Gastroesophageal sphincter (tissue), 4 donors: ENCODE data around the gene AFF2. TPM values are rescaled to one million over a fixed set of nuclear protein-coding genes. Genes with fewer than 3 reads are reported as not detected.

Experiments used
- ATAC-seq: fragments of 150-250 bp; one replicate; pipeline ENCODE4 v1.9.1; 2016; ENCODE audit warnings: mild to moderate bottlenecking, moderate library complexity
- H3K27ac ChIP-seq, 4 donors: fragments of 200-600 bp; sonication (generic) in 3 of 4; 1 replicate in 3 of 4; 2 replicates in 1 of 4; pipeline ENCODE4 v1.5.1; 2016 to 2019
- H3K27me3 ChIP-seq: fragments of 200-600 bp; sonication (generic); one replicate; pipeline ENCODE4 v1.5.1; 2019
- H3K36me3 ChIP-seq, 2 donors: fragments of 200-600 bp; sonication (generic); one replicate each; pipeline ENCODE4 v1.5.1; 2019; ENCODE audit warnings: control low read depth in 1 of 2
- H3K4me1 ChIP-seq, 3 donors: fragments of 200-600 bp; sonication (generic); 1 replicate in 2 of 3; 2 replicates in 1 of 3; pipeline ENCODE4 v1.5.1; 2016 to 2019; ENCODE audit warnings: control low read depth in 2 of 3
- H3K4me3 ChIP-seq, 2 donors: fragments of 200-600 bp; sonication (generic); one replicate each; pipeline ENCODE4 v1.5.1; 2019; ENCODE audit warnings: mild to moderate bottlenecking in 1 of 2, moderate library complexity in 1 of 2
- H3K9me3 ChIP-seq, 3 donors: fragments of 200-600 bp; sonication (generic); one replicate each; pipeline ENCODE4 v1.5.1; 2017 to 2019; ENCODE audit warnings: control low read depth in 2 of 3
- CTCF ChIP-seq, 4 experiments: fragments of 200-600 bp in 2 of 4; fragments of 450-650 bp in 2 of 4; sonication (generic) in 1 of 4; IDR thresholded peaks; one replicate each; pipeline ENCODE4 v1.5.1; 2017 to 2019; ENCODE audit warnings: antibody characterized with exemption in 4 of 4, mild to moderate bottlenecking in 2 of 4, moderate library complexity in 2 of 4
- EP300 ChIP-seq: sonication (generic); formaldehyde crosslinking; IDR thresholded peaks from one replicate; pipeline ENCODE4 v1.6.1; 2017; ENCODE audit warnings: antibody characterized with exemption, mild to moderate bottlenecking
- POLR2A ChIP-seq, 2 donors: fragments of 450-650 bp; IDR thresholded peaks; one replicate each; pipeline ENCODE4 v1.6.1; 2017; ENCODE audit warnings: antibody characterized with exemption in 2 of 2, mild to moderate bottlenecking in 2 of 2, moderate library complexity in 1 of 2
- POLR2AphosphoS5 ChIP-seq: sonication (generic); formaldehyde crosslinking; IDR thresholded peaks from one replicate; pipeline ENCODE4 v1.6.1; 2017; ENCODE audit warnings: antibody characterized with exemption
- WGBS, 2 donors: methylation state at CpG; one replicate each; pipeline ENCODE4 v1.1.5; 2018; ENCODE audit warnings: low coverage in 1 of 2; 5-methylcytosine and 5-hydroxymethylcytosine counted together
- total RNA-seq, 4 donors: library from RNA; depleted of rRNA; stranded (reverse); fragments of >200 nt; gene quantifications; one replicate each; pipeline ENCODE4 v1.1.0, GENCODE V29; 2016

The AFF2 gene
- total RNA-seq, 4 donors from 2014 or later: 1.6 to 6.1 (median 3.6) TPM

- Histone ChIP-seq H3K4me1 (no peaks in the 10 kb centered on the region), H3K27me3 (no peaks in the 10 kb centered on the region), H3K27ac (no peak overlapping the region), H3K9me3 (peaks cover 0 to 9% (median 0%) of the 10 kb centered on the region in 3 donors), H3K4me3 (no peak overlapping the region), H3K36me3 (no peaks in the 10 kb centered on the region)
- no peak for TF ChIP-seq POLR2A (IDR thresholded peaks at IDR 0.05)
- no peak for TF ChIP-seq CTCF (IDR thresholded peaks at IDR 0.05)
- no peak for TF ChIP-seq EP300
- no peak for TF ChIP-seq POLR2AphosphoS5
- ATAC-seq: no peak
- WGBS, 2 donors: 60 to 77% methylated on average over 2 of the region's 2 CpGs
Measured at GRCh38 chrX:149022485-149022884, 522.1 kb downstream of the AFF2 start.

DNA sequence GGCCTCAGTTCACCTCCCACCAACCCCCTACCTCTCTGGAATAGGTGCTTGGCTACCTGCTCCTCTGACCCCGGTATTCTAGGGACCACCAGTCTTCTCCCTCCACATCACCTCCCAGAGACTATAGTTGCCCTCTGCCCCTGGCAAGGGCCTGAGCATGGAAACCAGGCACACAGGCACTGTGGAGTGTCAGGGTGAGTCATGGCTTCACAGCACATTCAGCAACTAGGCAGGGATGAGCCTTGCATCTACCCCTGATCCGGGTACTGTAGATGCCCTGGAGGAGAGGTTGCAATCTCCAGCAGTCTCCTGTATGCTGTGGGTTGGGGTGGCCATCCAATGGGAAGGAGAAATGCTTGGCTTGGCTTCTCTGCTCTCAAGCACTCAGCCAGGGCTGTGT, 532.0 kb downstream of the AFF2 start:
- H3K4me3 ChIP-seq: no peak overlapping the region
- ATAC-seq: no peak
- no peak overlapping the region for H3K27ac ChIP-seq
- no peaks in the 10 kb centered on the region for H3K36me3 ChIP-seq
- H3K27me3 ChIP-seq: no peaks in the 10 kb centered on the region
- H3K4me1 ChIP-seq: no peaks in the 10 kb centered on the region
- no peaks in the 10 kb centered on the region for H3K9me3 ChIP-seq
- TF ChIP-seq EP300 (no peak), POLR2A (IDR thresholded peaks at IDR 0.05) (no peak), CTCF (IDR thresholded peaks at IDR 0.05) (no peak), POLR2AphosphoS5 (no peak)
- no CpG with 5 or more reads among the region's 2 CpGs for WGBS, 2 donors

DNA sequence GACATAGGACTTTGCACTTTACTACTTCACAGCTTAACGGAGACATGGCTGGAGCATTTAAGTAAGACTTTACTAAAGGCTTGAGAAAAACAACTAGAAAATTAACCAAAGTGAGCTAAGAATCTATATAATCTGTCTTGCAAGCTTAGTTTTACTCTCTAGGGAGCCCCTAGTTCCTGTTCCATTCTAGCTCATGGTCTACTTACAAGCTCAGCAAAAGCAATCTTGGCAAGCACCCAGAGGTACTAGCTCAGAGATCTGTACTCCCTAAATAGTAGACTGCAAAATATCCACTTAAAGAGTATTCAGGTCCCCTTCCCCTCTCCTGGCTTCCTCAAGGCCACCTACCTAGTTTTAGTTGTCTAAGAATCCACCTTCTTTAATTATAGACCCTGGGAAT, 535.7 kb downstream of the AFF2 start:
- TF ChIP-seq CTCF (IDR thresholded peaks at IDR 0.05) (no peak), EP300 (no peak), POLR2A (IDR thresholded peaks at IDR 0.05) (no peak), POLR2AphosphoS5 (no peak)
- H3K27ac ChIP-seq: no peak overlapping the region
- no peak overlapping the region for H3K4me3 ChIP-seq
- no peaks in the 10 kb centered on the region for H3K36me3 ChIP-seq
- ATAC-seq: no peak
- WGBS, 2 donors: 60 to 100% methylated on average over 1 of the region's 1 CpG
- no peaks in the 10 kb centered on the region for H3K4me1 ChIP-seq
- no peaks in the 10 kb centered on the region for H3K9me3 ChIP-seq
- H3K27me3 ChIP-seq: no peaks in the 10 kb centered on the region

DNA sequence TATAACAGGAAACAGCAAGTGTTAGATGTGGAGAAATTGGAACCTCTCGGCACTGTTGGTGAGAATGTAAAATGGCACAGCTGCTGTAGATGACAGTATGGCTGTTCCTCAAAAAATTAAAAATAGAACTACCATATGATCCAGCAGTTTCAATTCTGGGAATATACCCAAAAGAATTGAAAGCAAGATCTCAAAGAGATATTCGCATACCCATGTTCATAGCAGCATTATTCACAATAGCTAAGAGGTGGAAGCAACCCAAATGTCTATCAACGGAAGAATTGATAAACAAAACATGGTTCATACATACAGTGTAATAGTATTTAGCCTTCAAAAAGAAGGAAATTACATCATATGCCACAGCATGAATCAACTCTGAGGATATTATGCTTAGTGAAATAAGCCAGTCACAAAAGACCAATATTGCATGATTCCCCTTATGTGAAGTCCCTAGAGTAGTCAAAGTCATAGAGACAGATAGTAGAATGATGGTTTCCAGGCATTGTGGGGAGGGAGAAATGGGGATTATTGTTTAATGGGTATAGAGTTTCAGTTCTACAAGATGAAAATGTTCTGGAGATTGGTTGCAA, 537.0 kb downstream of the AFF2 start:
- ATAC-seq: no peak
- Histone ChIP-seq H3K4me3 (no peak overlapping the region), H3K27me3 (no peaks in the 10 kb centered on the region), H3K36me3 (no peaks in the 10 kb centered on the region), H3K27ac (no peak overlapping the region), H3K9me3 (no peaks in the 10 kb centered on the region), H3K4me1 (no peaks in the 10 kb centered on the region)
- WGBS, 2 donors: 46 to 47% methylated on average over 2 to 3 of the region's 3 CpGs
- no peak for TF ChIP-seq EP300
- no peak for TF ChIP-seq POLR2A (IDR thresholded peaks at IDR 0.05)
- no peak for TF ChIP-seq CTCF (IDR thresholded peaks at IDR 0.05)
- TF ChIP-seq POLR2AphosphoS5: no peak

GRCh38 chrX:149039057-149039456, 538.6 kb downstream of the AFF2 start:
- Histone ChIP-seq H3K27ac (no peak overlapping the region), H3K9me3 (no peaks in the 10 kb centered on the region), H3K27me3 (no peaks in the 10 kb centered on the region), H3K4me3 (no peak overlapping the region), H3K4me1 (no peaks in the 10 kb centered on the region), H3K36me3 (no peaks in the 10 kb centered on the region)
- TF ChIP-seq POLR2A (IDR thresholded peaks at IDR 0.05): no peak
- no peak for TF ChIP-seq EP300
- no peak for ATAC-seq
